ENCODE data around the gene TSLP.

The TSLP gene

DNA sequence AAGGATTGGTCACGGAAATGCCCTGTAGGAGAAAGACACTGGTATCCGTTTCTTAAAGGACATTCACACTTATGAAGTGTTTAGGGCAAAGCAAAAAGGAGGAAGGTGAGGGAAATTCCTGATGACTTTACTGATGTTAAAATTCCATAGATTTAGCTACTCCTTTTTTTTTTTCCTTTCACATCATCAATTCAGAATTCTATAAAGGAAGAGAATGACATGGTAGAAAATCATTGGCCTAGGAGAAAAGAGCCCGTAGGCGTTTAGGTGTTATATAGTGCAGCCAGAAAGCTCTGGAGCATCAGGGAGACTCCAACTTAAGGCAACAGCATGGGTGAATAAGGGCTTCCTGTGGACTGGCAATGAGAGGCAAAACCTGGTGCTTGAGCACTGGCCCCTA, at the start of gene TSLP:
TSS of gene TSLP (plus strand) at position 301 of the 400 bp plus-strand sequence. CDS start 178 bp downstream, outside the sequence.
- TF ChIP-seq CTCF (IDR thresholded peaks at IDR 0.05; ENCODE audit: low read depth, low read length) = no peak
- no peak for TF ChIP-seq EZH2phosphoT487 (IDR thresholded peaks at IDR 0.05; ENCODE audit: low read depth)
- Histone ChIP-seq H2AFZ (ENCODE audit: low read depth, low read length) (0 out of 2 replicates have a peak within 1 kb of the TSS, but pooled peaks have one; percentile 58), H3K27me3 (ENCODE audit: low read depth, low read length) (peaks cover 39% of the 10 kb centered on the region), H3K79me2 (ENCODE audit: low read length) (no peaks in the 10 kb centered on the region), H3K4me1 (ENCODE audit: low read length) (peaks cover 14% of the 10 kb centered on the region), H3K36me3 (replicated peaks; ENCODE audit: low read depth, low read length) (no peaks in the 10 kb centered on the region), H3K4me3 (ENCODE audit: low read length) (peak within 1 kb of the TSS; percentile 86), H4K20me1 (ENCODE audit: insufficient read depth, low read length) (no peaks in the 10 kb centered on the region), H3K9ac (ENCODE audit: low read length) (no peak within 1 kb of the TSS), H3K4me2 (ENCODE audit: low read length) (peak within 1 kb of the TSS; percentile 91), H3K9me3 (ENCODE audit: insufficient read depth, low read length) (no peaks in the 10 kb centered on the region), H3K27ac (ENCODE audit: low read length) (no peak within 1 kb of the TSS)

GRCh38 chr5:111022301-111022700, 49.2 kb upstream of the TSLP start:
- no peak for TF ChIP-seq CTCF (IDR thresholded peaks at IDR 0.05; ENCODE audit: low read depth, low read length)
- TF ChIP-seq EZH2phosphoT487 (IDR thresholded peaks at IDR 0.05; ENCODE audit: low read depth) = no peak
- no peaks in the 10 kb centered on the region for H4K20me1 ChIP-seq (ENCODE audit: insufficient read depth, low read length)
- no peak overlapping the region for H3K4me3 ChIP-seq (ENCODE audit: low read length)
- H3K9ac ChIP-seq (ENCODE audit: low read length) = no peak overlapping the region
- no peaks in the 10 kb centered on the region for H3K27me3 ChIP-seq (ENCODE audit: low read depth, low read length)
- H3K36me3 ChIP-seq (replicated peaks; ENCODE audit: low read depth, low read length) = no peaks in the 10 kb centered on the region
- no peak overlapping the region for H2AFZ ChIP-seq (ENCODE audit: low read depth, low read length)
- no peaks in the 10 kb centered on the region for H3K9me3 ChIP-seq (ENCODE audit: insufficient read depth, low read length)
- H3K4me2 ChIP-seq (ENCODE audit: low read length) = no peak overlapping the region
- no peak overlapping the region for H3K27ac ChIP-seq (ENCODE audit: low read length)
- H3K4me1 ChIP-seq (ENCODE audit: low read length) = no peaks in the 10 kb centered on the region
- H3K79me2 ChIP-seq (ENCODE audit: low read length) = no peaks in the 10 kb centered on the region

- Histone ChIP-seq H3K27ac (ENCODE audit: low read length) (no peak overlapping the region), H2AFZ (ENCODE audit: low read depth, low read length) (no peak overlapping the region), H3K4me3 (ENCODE audit: low read length) (no peak overlapping the region), H3K79me2 (ENCODE audit: low read length) (no peaks in the 10 kb centered on the region), H3K36me3 (replicated peaks; ENCODE audit: low read depth, low read length) (no peaks in the 10 kb centered on the region), H3K9ac (ENCODE audit: low read length) (no peak overlapping the region), H3K4me2 (ENCODE audit: low read length) (no peak overlapping the region), H4K20me1 (ENCODE audit: insufficient read depth, low read length) (no peaks in the 10 kb centered on the region), H3K27me3 (ENCODE audit: low read depth, low read length) (no peaks in the 10 kb centered on the region), H3K4me1 (ENCODE audit: low read length) (no peaks in the 10 kb centered on the region), H3K9me3 (ENCODE audit: insufficient read depth, low read length) (no peaks in the 10 kb centered on the region)
- TF ChIP-seq EZH2phosphoT487 (IDR thresholded peaks at IDR 0.05; ENCODE audit: low read depth) (no peak), CTCF (IDR thresholded peaks at IDR 0.05; ENCODE audit: low read depth, low read length) (no peak)
Measured at GRCh38 chr5:111028865-111029264, 42.6 kb upstream of the TSLP start.

DNA sequence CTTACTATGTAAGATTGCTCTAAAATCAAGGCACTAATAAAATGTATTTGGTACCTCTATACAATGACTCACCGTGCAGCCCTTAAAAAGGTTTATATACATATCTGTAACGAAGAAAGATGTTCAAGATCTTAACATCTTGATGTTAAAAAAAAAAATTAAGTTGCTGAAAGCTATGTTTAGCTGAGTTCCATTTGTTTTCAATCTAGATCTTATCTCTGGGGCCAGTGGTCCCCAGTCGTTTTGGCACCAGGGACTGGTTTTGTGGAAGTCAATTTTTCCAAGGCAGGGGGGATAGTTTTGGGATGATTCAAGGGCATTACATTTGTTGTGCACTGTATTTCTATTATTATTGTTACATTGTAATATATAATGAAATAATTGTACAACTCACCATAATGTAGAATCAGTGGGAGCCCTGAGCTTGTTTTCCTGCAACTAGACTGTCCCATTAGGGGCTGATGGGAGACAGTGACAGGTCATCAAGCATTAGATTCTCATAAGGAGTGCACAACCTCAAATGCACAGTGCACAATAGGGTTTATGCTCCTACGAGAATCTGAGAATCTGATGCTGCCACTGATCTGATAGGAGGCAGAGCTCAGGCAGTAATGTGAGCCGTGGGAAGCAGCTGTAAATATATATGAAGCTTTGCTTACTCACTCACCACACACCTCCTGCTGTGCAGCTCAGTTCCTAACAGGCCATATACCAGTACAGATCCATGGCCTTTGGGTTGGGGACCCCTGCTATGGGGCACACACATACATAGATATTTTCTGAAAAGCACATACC, 27.6 kb upstream of the TSLP start:
- H3K4me3 ChIP-seq (ENCODE audit: low read length) = no peak overlapping the region
- H3K4me2 ChIP-seq (ENCODE audit: low read length) = no peak overlapping the region
- H3K27me3 ChIP-seq (ENCODE audit: low read depth, low read length) = no peaks in the 10 kb centered on the region
- no peaks in the 10 kb centered on the region for H4K20me1 ChIP-seq (ENCODE audit: insufficient read depth, low read length)
- no peak overlapping the region for H3K9ac ChIP-seq (ENCODE audit: low read length)
- no peaks in the 10 kb centered on the region for H3K4me1 ChIP-seq (ENCODE audit: low read length)
- H3K9me3 ChIP-seq (ENCODE audit: insufficient read depth, low read length) = no peaks in the 10 kb centered on the region
- H2AFZ ChIP-seq (ENCODE audit: low read depth, low read length) = no peak overlapping the region
- H3K79me2 ChIP-seq (ENCODE audit: low read length) = no peaks in the 10 kb centered on the region
- TF ChIP-seq EZH2phosphoT487 (IDR thresholded peaks at IDR 0.05; ENCODE audit: low read depth) (no peak), CTCF (IDR thresholded peaks at IDR 0.05; ENCODE audit: low read depth, low read length) (no peak)
- H3K36me3 ChIP-seq (replicated peaks; ENCODE audit: low read depth, low read length) = no peaks in the 10 kb centered on the region
- H3K27ac ChIP-seq (ENCODE audit: low read length) = no peak overlapping the region

Measured in OCI-LY3 (cell line).